ENCODE measurements around the gene POP4. TPM values are rescaled to one million over a fixed set of nuclear protein-coding genes. Genes with fewer than 3 reads are reported as not detected.

The POP4 gene
- total and polyA plus RNA-seq, 2 of the 8 experiments (the other 6 are each of a cell fraction or from before 2014, with no cell fraction given) = 29.1 to 41.5 TPM

- H3K4me2 ChIP-seq (ENCODE audit: insufficient read depth in 1 of 2, low read depth in 2 of 2, low read length in 2 of 2) = no peak overlapping the region
- no peak for TF ChIP-seq YY1 (IDR thresholded peaks at IDR 0.05; ENCODE audit: low read depth, low read length)
- TF ChIP-seq SIRT6 (IDR thresholded peaks at IDR 0.05; ENCODE audit: low read length) = no peak
- TF ChIP-seq RNF2 (IDR thresholded peaks at IDR 0.05; ENCODE audit: borderline replicate concordance, low read depth, low read length, missing control alignments, poor library complexity, severe bottlenecking) = no peak
- no peak for TF ChIP-seq SIX5 (IDR thresholded peaks at IDR 0.05; ENCODE audit: low read depth, low read length)
- TF ChIP-seq EGR1 (IDR thresholded peaks at IDR 0.05; ENCODE audit: borderline replicate concordance, low read depth, low read length) = no peak
- no peak for TF ChIP-seq RBBP5 (IDR thresholded peaks at IDR 0.05; ENCODE audit: borderline replicate concordance, low read depth, low read length)
- TF ChIP-seq TEAD4 (IDR thresholded peaks at IDR 0.05; ENCODE audit: low read depth, low read length) = no peak
- TF ChIP-seq SRF (IDR thresholded peaks at IDR 0.05; ENCODE audit: low read depth, low read length) = no peak
- TF ChIP-seq TAF1 (IDR thresholded peaks at IDR 0.05; ENCODE audit: low read depth, low read length) = no peak
- TF ChIP-seq TBP (IDR thresholded peaks at IDR 0.05; ENCODE audit: low read depth, low read length) = no peak
- no peak for TF ChIP-seq POU5F1 (IDR thresholded peaks at IDR 0.05; ENCODE audit: low read depth, low read length)
- no peak for TF ChIP-seq NANOG (IDR thresholded peaks at IDR 0.05; ENCODE audit: insufficient read depth, low read depth, low read length, poor library complexity, severe bottlenecking)
- no peak for TF ChIP-seq BRCA1 (IDR thresholded peaks at IDR 0.05; ENCODE audit: low read depth, low read length)
- TF ChIP-seq ATF3 (IDR thresholded peaks at IDR 0.05; ENCODE audit: insufficient read depth, low read depth, low read length) = no peak
Observed at GRCh38 chr19:29587518-29587986, 18.5 kb upstream of the POP4 start.

More at GRCh38 chr19:29587518-29587986, 18.5 kb upstream of the POP4 start:
- Histone ChIP-seq H3K23ac (ENCODE audit: insufficient read length) (no peak overlapping the region), H2AFZ (ENCODE audit: low read length) (no peak overlapping the region), H2AK5ac (ENCODE audit: low read depth, low read length) (no peak overlapping the region), H3K36me3 (ENCODE audit: control insufficient read depth in 2 of 4, insufficient read depth in 4 of 4, low read length in 3 of 4) (no peaks in the 10 kb centered on the region), H3K23me2 (ENCODE audit: low read depth, low read length) (no peaks in the 10 kb centered on the region), H4K5ac (ENCODE audit: insufficient read length, low read depth, low read length) (no peak overlapping the region), H4K8ac (ENCODE audit: extremely low read depth, insufficient read depth, low read length) (no peak overlapping the region; the same call in 1 of the 2 replicates), H4K20me1 (replicated peaks in 1 of 2; ENCODE audit: control insufficient read depth in 1 of 2, insufficient read depth in 2 of 2, low read length in 2 of 2) (peaks cover 0 to 2% of the 10 kb centered on the region in 2 experiments), H2BK20ac (ENCODE audit: low read length) (no peak overlapping the region), H3K27ac (ENCODE audit: low read depth, low read length) (no peak overlapping the region), H3K4me1 (replicated peaks in 1 of 4; ENCODE audit: control insufficient read depth in 3 of 4, insufficient read depth in 4 of 4, low read length in 3 of 4) (no peaks in the 10 kb centered on the region), H4K91ac (replicated peaks; ENCODE audit: insufficient read length, low read length) (no peak overlapping the region), H2BK5ac (ENCODE audit: low read depth, low read length) (no peak overlapping the region), H3K14ac (ENCODE audit: insufficient read length) (no peak overlapping the region), H3K4ac (replicated peaks; ENCODE audit: insufficient read length, low read depth, low read length) (no peak overlapping the region), H2BK12ac (ENCODE audit: low read depth, low read length) (no peak overlapping the region), H3K56ac (replicated peaks; ENCODE audit: insufficient read length, low read depth, low read length) (no peak overlapping the region), H3K79me2 (ENCODE audit: control insufficient read depth in 1 of 2, insufficient read depth in 2 of 2, low read length in 2 of 2) (no peaks in the 10 kb centered on the region), H2BK15ac (ENCODE audit: low read length) (no peak overlapping the region), H3K79me1 (ENCODE audit: low read depth, low read length) (no peaks in the 10 kb centered on the region), H3K18ac (ENCODE audit: extremely low read depth, low read length) (no peak overlapping the region), H3K4me3 (ENCODE audit: extremely low read depth in 1 of 4, insufficient read depth in 2 of 4, low read depth in 3 of 4, low read length in 4 of 4) (no peak overlapping the region), H2BK120ac (replicated peaks; ENCODE audit: low read depth, low read length) (no peak overlapping the region), H3K9ac (replicated peaks in 1 of 4; ENCODE audit: extremely low read depth in 1 of 4, low read depth in 3 of 4, low read length in 3 of 4) (no peak overlapping the region), H3K27me3 (replicated peaks in 1 of 4; ENCODE audit: control insufficient read depth in 3 of 4, extremely low read depth in 1 of 4, insufficient read depth in 3 of 4, low read length in 3 of 4) (peaks cover 0 to 2% (median under 1%) of the 10 kb centered on the region in 4 experiments; a peak in 3 of 7 replicates), H3K9me3 (ENCODE audit: insufficient read depth in 2 of 2, low read depth in 1 of 2, low read length in 1 of 2) (no peaks in the 10 kb centered on the region)
- DNase-seq (ENCODE audit: low read depth in 1 of 2, low spot score in 2 of 2) (no peak), FAIRE-seq (no peak)
- ChIA-PET CTCF (ENCODE audit: partially characterized antibody) (interaction anchor here (1.4 to 4.0 kb wide), 2 partner anchors 9 to 59 kb away, joined by 4 to 14 read pairs; no protein-coding TSS in a partner anchor), POLR2A (ENCODE audit: partially characterized antibody) (no interaction called here)
- WGBS, 2 experiments (ENCODE audit: extremely low coverage in 1 of 2, insufficient coverage in 1 of 2, insufficient read length in 1 of 2, insufficient replicate concordance in 2 of 2, low coverage in 1 of 2, low lambda C conversion rate in 2 of 2, missing lambda C conversion rate in 1 of 2) = 100% methylated on average over 2 of the region's 2 CpGs; no CpG with 5 or more reads in 1 of the 2 experiments
